ENCODE measurements around the gene CCR7.

DNA sequence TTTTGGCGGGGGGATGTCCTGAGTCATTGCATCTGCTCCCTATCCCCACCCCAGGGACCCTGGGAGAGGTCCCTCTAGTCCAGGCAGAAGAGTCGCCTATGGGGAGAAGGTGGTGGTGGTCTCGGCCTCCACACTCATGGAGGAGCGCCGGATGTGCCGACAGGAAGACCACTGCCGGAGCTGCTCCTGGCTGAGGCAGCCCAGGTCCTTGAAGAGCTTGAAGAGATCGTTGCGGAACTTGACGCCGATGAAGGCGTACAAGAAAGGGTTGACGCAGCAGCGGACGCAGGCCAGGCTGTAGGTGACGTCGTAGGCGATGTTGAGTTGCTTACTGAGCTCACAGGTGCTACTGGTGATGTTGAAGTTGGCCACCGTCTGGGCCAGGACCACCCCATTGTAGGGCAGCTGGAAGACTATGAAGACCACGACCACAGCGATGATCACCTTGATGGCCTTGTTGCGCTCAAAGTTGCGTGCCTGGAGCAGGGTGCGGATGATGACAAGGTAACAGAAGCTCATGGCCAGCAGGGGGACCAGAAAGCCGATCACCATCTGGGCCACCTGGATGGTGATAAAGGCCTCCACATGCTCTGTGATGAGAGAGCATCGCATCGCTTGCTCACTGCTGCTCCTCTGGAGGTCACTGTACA is 10.5 kb downstream of the CCR7 start:
- TF ChIP-seq RFX5 (IDR thresholded peaks at IDR 0.05) (no peak), NFE2L2 (conservative IDR thresholded peaks at IDR 0.05; ENCODE audit: low read length) (no peak), POLR2A (IDR thresholded peaks at IDR 0.05; ENCODE audit: low read length) (no peak), JUNB (IDR thresholded peaks at IDR 0.05) (no peak), HDAC2 (IDR thresholded peaks at IDR 0.05) (no peak), PHF8 (IDR thresholded peaks at IDR 0.05; ENCODE audit: borderline replicate concordance, low read depth) (no peak)
- TF ChIP-seq, protein P1, sequence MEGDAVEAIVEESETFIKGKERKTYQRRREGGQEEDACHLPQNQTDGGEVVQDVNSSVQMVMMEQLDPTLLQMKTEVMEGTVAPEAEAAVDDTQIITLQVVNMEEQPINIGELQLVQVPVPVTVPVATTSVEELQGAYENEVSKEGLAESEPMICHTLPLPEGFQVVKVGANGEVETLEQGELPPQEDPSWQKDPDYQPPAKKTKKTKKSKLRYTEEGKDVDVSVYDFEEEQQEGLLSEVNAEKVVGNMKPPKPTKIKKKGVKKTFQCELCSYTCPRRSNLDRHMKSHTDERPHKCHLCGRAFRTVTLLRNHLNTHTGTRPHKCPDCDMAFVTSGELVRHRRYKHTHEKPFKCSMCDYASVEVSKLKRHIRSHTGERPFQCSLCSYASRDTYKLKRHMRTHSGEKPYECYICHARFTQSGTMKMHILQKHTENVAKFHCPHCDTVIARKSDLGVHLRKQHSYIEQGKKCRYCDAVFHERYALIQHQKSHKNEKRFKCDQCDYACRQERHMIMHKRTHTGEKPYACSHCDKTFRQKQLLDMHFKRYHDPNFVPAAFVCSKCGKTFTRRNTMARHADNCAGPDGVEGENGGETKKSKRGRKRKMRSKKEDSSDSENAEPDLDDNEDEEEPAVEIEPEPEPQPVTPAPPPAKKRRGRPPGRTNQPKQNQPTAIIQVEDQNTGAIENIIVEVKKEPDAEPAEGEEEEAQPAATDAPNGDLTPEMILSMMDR (IDR thresholded peaks at IDR 0.05): no peak
- TF ChIP-seq, protein P2, sequence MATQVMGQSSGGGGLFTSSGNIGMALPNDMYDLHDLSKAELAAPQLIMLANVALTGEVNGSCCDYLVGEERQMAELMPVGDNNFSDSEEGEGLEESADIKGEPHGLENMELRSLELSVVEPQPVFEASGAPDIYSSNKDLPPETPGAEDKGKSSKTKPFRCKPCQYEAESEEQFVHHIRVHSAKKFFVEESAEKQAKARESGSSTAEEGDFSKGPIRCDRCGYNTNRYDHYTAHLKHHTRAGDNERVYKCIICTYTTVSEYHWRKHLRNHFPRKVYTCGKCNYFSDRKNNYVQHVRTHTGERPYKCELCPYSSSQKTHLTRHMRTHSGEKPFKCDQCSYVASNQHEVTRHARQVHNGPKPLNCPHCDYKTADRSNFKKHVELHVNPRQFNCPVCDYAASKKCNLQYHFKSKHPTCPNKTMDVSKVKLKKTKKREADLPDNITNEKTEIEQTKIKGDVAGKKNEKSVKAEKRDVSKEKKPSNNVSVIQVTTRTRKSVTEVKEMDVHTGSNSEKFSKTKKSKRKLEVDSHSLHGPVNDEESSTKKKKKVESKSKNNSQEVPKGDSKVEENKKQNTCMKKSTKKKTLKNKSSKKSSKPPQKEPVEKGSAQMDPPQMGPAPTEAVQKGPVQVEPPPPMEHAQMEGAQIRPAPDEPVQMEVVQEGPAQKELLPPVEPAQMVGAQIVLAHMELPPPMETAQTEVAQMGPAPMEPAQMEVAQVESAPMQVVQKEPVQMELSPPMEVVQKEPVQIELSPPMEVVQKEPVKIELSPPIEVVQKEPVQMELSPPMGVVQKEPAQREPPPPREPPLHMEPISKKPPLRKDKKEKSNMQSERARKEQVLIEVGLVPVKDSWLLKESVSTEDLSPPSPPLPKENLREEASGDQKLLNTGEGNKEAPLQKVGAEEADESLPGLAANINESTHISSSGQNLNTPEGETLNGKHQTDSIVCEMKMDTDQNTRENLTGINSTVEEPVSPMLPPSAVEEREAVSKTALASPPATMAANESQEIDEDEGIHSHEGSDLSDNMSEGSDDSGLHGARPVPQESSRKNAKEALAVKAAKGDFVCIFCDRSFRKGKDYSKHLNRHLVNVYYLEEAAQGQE (IDR thresholded peaks at IDR 0.05): no peak
